ENCODE results near the gene JDP2. TPM values are rescaled to one million over a fixed set of nuclear protein-coding genes. Genes with fewer than 3 reads are reported as not detected.
A peak's percentile ranks its signal among the peaks of the same experiment; 100 is the strongest.

JDP2 gene
- total RNA-seq, 1 experiment from 2014 or later: 23.3 TPM

DNA sequence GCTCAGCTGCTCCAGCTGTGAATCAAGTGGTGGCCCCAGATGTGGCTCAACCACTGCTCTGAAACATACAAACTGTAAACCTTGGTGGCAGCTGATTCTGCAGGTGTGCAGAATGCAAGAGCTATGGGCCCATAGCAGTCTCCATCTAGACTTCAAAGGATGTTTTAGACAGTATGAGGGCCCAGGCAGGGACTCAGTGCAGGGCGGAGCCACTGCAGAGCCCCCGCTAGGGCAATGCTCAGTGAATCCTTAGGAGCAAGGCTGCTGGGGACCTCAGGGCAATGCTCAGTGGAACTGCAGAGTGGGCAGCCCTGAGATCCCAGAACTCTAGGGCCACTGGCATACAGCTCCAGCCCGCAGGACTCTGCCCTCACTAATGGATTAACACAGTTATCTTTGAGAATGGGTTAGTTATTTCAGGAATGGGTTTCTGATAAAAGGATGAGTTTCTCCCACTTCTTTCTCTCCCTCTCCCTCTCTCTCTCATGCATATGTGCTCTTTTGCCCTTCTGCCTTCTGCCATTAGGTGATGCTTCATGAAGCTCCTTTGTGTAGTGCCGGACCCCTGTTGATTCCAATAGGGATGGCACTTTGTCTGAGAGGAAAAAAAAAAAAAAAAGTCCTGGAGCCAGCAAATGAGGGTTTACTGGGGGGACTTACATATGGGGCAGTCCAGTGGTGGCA is 48.4 kb upstream of the JDP2 start:
- Mint-ChIP-seq H3K27me3 (ENCODE audit: low read depth) (no peaks in the 10 kb centered on the region), H3K27ac (no peak overlapping the region), H3K36me3 (no peaks in the 10 kb centered on the region), H3K9me3 (peaks cover 9% of the 10 kb centered on the region), H3K4me1 (peaks cover 20% of the 10 kb centered on the region), H3K4me3 (no peak overlapping the region)
- ATAC-seq (peak; percentile 67), DNase-seq (ENCODE audit: low spot score) (no peak)
- CTCF ChIA-PET: interaction anchor here (0.7 to 1.6 kb wide), 2 partner anchors 71 to 110 kb away, joined by 3 to 6 read pairs; no protein-coding TSS in a partner anchor
- TF ChIP-seq, protein P1, sequence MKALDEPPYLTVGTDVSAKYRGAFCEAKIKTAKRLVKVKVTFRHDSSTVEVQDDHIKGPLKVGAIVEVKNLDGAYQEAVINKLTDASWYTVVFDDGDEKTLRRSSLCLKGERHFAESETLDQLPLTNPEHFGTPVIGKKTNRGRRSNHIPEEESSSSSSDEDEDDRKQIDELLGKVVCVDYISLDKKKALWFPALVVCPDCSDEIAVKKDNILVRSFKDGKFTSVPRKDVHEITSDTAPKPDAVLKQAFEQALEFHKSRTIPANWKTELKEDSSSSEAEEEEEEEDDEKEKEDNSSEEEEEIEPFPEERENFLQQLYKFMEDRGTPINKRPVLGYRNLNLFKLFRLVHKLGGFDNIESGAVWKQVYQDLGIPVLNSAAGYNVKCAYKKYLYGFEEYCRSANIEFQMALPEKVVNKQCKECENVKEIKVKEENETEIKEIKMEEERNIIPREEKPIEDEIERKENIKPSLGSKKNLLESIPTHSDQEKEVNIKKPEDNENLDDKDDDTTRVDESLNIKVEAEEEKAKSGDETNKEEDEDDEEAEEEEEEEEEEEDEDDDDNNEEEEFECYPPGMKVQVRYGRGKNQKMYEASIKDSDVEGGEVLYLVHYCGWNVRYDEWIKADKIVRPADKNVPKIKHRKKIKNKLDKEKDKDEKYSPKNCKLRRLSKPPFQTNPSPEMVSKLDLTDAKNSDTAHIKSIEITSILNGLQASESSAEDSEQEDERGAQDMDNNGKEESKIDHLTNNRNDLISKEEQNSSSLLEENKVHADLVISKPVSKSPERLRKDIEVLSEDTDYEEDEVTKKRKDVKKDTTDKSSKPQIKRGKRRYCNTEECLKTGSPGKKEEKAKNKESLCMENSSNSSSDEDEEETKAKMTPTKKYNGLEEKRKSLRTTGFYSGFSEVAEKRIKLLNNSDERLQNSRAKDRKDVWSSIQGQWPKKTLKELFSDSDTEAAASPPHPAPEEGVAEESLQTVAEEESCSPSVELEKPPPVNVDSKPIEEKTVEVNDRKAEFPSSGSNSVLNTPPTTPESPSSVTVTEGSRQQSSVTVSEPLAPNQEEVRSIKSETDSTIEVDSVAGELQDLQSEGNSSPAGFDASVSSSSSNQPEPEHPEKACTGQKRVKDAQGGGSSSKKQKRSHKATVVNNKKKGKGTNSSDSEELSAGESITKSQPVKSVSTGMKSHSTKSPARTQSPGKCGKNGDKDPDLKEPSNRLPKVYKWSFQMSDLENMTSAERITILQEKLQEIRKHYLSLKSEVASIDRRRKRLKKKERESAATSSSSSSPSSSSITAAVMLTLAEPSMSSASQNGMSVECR (CRISPR knock-in tag; IDR thresholded peaks at IDR 0.05; ENCODE audit: borderline replicate concordance): no peak
- TF ChIP-seq HMGA2 (CRISPR knock-in tag; IDR thresholded peaks at IDR 0.05) (no peak), GTF2I (CRISPR knock-in tag; conservative IDR thresholded peaks at IDR 0.05) (no peak)
- POLR2A ChIA-PET: no interaction called here

DNA sequence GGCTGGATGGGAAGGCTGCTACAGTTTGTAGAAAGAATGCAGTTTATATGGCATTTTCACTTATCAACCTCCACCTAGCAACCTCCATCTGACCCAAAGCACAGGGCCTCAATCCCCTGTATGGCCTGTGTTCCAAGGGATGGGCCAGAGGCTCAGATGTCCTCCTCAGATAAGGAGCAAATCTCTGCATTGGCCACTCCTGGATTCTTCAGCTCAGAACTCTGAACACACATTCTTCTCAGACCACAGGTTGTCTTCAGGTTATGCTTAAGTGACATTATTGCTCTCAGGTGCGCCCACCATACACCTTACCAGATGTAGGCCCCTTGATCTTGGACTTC is 47.9 kb upstream of the JDP2 start:
- TF ChIP-seq, protein P2, sequence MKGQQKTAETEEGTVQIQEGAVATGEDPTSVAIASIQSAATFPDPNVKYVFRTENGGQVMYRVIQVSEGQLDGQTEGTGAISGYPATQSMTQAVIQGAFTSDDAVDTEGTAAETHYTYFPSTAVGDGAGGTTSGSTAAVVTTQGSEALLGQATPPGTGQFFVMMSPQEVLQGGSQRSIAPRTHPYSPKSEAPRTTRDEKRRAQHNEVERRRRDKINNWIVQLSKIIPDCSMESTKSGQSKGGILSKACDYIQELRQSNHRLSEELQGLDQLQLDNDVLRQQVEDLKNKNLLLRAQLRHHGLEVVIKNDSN (CRISPR knock-in tag; IDR thresholded peaks at IDR 0.05): no peak
- TF ChIP-seq CBFB (CRISPR knock-in tag; IDR thresholded peaks at IDR 0.05; ENCODE audit: low read depth) (no peak), FOXP1 (CRISPR knock-in tag; IDR thresholded peaks at IDR 0.05; ENCODE audit: borderline replicate concordance) (no peak), JUN (CRISPR knock-in tag; IDR thresholded peaks at IDR 0.05) (no peak), SMAD4 (CRISPR knock-in tag; IDR thresholded peaks at IDR 0.05) (no peak), NFATC4 (CRISPR knock-in tag; IDR thresholded peaks at IDR 0.05) (no peak)
- TF ChIP-seq, protein P3, sequence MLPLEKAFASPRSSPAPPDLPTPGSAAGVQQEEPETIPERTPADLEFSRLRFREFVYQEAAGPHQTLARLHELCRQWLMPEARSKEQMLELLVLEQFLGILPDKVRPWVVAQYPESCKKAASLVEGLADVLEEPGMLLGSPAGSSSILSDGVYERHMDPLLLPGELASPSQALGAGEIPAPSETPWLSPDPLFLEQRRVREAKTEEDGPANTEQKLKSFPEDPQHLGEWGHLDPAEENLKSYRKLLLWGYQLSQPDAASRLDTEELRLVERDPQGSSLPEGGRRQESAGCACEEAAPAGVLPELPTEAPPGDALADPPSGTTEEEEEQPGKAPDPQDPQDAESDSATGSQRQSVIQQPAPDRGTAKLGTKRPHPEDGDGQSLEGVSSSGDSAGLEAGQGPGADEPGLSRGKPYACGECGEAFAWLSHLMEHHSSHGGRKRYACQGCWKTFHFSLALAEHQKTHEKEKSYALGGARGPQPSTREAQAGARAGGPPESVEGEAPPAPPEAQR (CRISPR knock-in tag; IDR thresholded peaks at IDR 0.05): no peak
- DNase-seq (ENCODE audit: low spot score) (no peak), ATAC-seq (no peak)
- no peaks in the 10 kb centered on the region for H3K36me3 Mint-ChIP-seq
- POLR2A ChIA-PET: no interaction called here
- H3K9me3 Mint-ChIP-seq: peaks cover 11% of the 10 kb centered on the region
- H3K4me3 Mint-ChIP-seq: no peak overlapping the region
- H3K4me1 Mint-ChIP-seq: peaks cover 20% of the 10 kb centered on the region
- no peaks in the 10 kb centered on the region for H3K27me3 Mint-ChIP-seq (ENCODE audit: low read depth)
- H3K27ac Mint-ChIP-seq: no peak overlapping the region
- CTCF ChIA-PET: interaction anchor here (1.6 kb wide), 1 partner anchor 109 kb away, joined by 6 read pairs; no protein-coding TSS in a partner anchor

DNA sequence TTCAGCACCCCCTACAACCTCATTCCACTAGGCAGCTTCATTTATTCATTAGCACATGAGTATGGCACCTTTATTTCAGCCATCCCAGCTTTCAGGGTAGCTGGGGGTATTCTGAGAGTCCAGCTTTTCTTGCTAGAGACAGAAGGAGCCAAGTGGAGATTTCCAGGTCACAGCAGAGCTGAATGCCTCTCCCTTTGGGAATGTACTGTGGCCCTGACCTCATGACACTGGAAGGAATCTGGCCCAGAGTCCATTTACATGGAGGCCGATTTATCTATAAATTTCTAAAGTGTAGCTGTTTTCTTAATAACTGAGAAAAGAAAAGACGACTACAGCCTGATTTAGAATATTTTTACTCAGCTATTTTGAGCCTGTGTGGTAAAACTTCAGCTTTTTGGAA is 47.2 kb upstream of the JDP2 start:
- DNase-seq (ENCODE audit: low spot score): no peak
- Mint-ChIP-seq H3K27ac (no peak overlapping the region), H3K27me3 (ENCODE audit: low read depth) (no peaks in the 10 kb centered on the region), H3K9me3 (peaks cover 11% of the 10 kb centered on the region), H3K4me3 (no peak overlapping the region), H3K36me3 (no peaks in the 10 kb centered on the region), H3K4me1 (peaks cover 20% of the 10 kb centered on the region)
- ChIA-PET CTCF (interaction anchor here (0.9 to 1.6 kb wide), 3 partner anchors 108 to 180 kb away, joined by 4 to 6 read pairs (median 4); no protein-coding TSS in a partner anchor), POLR2A (interaction anchor here (0.8 kb wide), 1 partner anchor 39 kb away, joined by 3 read pairs; no protein-coding TSS in a partner anchor)
- no peak for ATAC-seq
- TF ChIP-seq TEAD1 (CRISPR knock-in tag; IDR thresholded peaks at IDR 0.05): no peak
- TF ChIP-seq MXD4 (CRISPR knock-in tag; IDR thresholded peaks at IDR 0.05; ENCODE audit: borderline replicate concordance): no peak
- no peak for TF ChIP-seq FOXJ3 (CRISPR knock-in tag; IDR thresholded peaks at IDR 0.05; ENCODE audit: borderline replicate concordance)
- TF ChIP-seq, protein P4, sequence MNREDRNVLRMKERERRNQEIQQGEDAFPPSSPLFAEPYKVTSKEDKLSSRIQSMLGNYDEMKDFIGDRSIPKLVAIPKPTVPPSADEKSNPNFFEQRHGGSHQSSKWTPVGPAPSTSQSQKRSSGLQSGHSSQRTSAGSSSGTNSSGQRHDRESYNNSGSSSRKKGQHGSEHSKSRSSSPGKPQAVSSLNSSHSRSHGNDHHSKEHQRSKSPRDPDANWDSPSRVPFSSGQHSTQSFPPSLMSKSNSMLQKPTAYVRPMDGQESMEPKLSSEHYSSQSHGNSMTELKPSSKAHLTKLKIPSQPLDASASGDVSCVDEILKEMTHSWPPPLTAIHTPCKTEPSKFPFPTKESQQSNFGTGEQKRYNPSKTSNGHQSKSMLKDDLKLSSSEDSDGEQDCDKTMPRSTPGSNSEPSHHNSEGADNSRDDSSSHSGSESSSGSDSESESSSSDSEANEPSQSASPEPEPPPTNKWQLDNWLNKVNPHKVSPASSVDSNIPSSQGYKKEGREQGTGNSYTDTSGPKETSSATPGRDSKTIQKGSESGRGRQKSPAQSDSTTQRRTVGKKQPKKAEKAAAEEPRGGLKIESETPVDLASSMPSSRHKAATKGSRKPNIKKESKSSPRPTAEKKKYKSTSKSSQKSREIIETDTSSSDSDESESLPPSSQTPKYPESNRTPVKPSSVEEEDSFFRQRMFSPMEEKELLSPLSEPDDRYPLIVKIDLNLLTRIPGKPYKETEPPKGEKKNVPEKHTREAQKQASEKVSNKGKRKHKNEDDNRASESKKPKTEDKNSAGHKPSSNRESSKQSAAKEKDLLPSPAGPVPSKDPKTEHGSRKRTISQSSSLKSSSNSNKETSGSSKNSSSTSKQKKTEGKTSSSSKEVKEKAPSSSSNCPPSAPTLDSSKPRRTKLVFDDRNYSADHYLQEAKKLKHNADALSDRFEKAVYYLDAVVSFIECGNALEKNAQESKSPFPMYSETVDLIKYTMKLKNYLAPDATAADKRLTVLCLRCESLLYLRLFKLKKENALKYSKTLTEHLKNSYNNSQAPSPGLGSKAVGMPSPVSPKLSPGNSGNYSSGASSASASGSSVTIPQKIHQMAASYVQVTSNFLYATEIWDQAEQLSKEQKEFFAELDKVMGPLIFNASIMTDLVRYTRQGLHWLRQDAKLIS (CRISPR knock-in tag; IDR thresholded peaks at IDR 0.05; ENCODE audit: borderline replicate concordance): no peak
- TF ChIP-seq FOXP1 (CRISPR knock-in tag; IDR thresholded peaks at IDR 0.05; ENCODE audit: borderline replicate concordance): no peak
- TF ChIP-seq, protein P5, sequence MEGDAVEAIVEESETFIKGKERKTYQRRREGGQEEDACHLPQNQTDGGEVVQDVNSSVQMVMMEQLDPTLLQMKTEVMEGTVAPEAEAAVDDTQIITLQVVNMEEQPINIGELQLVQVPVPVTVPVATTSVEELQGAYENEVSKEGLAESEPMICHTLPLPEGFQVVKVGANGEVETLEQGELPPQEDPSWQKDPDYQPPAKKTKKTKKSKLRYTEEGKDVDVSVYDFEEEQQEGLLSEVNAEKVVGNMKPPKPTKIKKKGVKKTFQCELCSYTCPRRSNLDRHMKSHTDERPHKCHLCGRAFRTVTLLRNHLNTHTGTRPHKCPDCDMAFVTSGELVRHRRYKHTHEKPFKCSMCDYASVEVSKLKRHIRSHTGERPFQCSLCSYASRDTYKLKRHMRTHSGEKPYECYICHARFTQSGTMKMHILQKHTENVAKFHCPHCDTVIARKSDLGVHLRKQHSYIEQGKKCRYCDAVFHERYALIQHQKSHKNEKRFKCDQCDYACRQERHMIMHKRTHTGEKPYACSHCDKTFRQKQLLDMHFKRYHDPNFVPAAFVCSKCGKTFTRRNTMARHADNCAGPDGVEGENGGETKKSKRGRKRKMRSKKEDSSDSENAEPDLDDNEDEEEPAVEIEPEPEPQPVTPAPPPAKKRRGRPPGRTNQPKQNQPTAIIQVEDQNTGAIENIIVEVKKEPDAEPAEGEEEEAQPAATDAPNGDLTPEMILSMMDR (IDR thresholded peaks at IDR 0.05): no peak
- TF ChIP-seq SOX15 (CRISPR knock-in tag; IDR thresholded peaks at IDR 0.05): no peak
- TF ChIP-seq, protein P3 (CRISPR knock-in tag; IDR thresholded peaks at IDR 0.05): no peak
- TF ChIP-seq, protein P6, sequence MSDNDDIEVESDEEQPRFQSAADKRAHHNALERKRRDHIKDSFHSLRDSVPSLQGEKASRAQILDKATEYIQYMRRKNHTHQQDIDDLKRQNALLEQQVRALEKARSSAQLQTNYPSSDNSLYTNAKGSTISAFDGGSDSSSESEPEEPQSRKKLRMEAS (CRISPR knock-in tag; IDR thresholded peaks at IDR 0.05): no peak
